ENCODE data around the gene CTBP2. TPM values are rescaled to one million over a fixed set of nuclear protein-coding genes. Genes with fewer than 3 reads are reported as not detected.
A peak's percentile ranks its signal among the peaks of the same experiment; 100 is the strongest.
"Not testable (repeated sequence)": the region's sequence is repeated elsewhere in the genome, so short reads cannot be mapped to it uniquely, and the experiment has no call there.

CTBP2 gene
- total and polyA plus RNA-seq, 8 donors, result 21.4 to 60.8 (median 31.1) TPM

DNA sequence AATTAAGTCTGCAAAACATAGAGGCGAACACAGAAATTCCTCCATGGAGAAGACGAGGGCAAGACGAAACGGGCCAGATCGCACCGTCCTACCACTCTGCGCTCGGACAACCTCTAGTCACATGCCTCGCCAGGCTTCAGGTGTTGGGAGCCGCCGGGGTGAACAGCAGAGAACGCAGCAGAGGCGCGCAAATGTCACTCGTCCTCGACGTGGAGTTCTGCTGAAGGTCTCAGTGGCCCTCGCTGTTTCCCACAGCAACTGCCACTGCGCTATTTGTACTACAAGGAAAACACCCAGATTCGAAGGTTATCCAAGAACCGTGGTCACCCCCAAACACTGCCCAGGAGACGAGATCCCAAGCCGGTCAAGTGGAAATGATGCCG, 9.2 kb downstream of the CTBP2 start:
- Histone ChIP-seq H3K27ac (peak overlapping the region; percentile 73 to 95 (median 82)), H3K4me1 (peaks cover 77 to 96% (median 89%) of the 10 kb centered on the region in 3 donors)
- no peak for FAIRE-seq

DNA sequence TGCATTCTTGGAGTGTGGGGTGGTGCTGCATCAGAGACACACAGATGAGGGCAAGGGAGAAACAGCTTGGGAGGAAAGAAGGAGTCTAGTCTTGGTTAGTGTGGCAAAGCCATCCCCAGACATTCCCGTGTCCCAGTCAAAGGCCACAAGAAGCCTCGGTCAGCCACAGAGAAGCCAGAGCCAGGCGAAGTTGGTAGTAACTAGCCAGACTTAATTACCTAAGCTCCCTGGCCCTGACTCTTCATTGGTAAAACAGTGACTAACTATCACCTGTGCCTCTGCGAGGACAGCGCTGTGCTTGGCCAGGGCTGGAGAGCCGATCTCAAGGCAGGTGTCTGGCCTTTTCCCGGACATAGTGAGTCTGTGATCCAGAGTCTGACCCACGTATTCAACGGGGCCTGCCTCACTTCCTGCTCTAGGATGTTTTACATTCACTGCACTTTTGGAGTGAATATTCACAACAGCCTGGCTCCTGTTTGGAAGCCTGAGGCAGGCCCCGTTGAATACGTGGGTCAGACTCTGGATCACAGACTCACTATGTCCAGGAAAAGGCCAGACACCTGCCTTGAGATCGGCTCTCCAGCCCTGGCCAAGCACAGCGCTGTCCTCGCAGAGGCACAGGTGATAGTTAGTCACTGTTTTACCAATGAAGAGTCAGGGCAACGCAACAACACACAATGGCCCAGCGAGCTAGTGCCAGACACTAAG, 9.8 kb downstream of the CTBP2 start:
- DNase-seq; H3K36me3 ChIP-seq; H3K9me3 ChIP-seq; intact Hi-C loops (cut with DNase I); H3K27me3 ChIP-seq; FAIRE-seq; H3K4me3 ChIP-seq: not testable (repeated sequence)
- Histone ChIP-seq H3K27ac (peak overlapping the region; percentile 49 to 95 (median 78)), H3K4me1 (peaks cover 72 to 90% (median 89%) of the 10 kb centered on the region in 3 donors)
- 27 to 29% methylated on average over 15 to 16 of the region's 16 CpGs for WGBS, 2 donors
- peak in 3 of 4 donors; percentile 0 to 11 (median 2) for ATAC-seq

More for the DNA sequence above, 9.2 kb downstream of the CTBP2 start:
- no peaks in the 10 kb centered on the region for H3K9me3 ChIP-seq
- no peaks in the 10 kb centered on the region for H3K36me3 ChIP-seq
- intact Hi-C loops (cut with DNase I), result no loop called here
- H3K4me3 ChIP-seq, result no peak overlapping the region
- ATAC-seq, result no peak
- H3K27me3 ChIP-seq, result no peaks in the 10 kb centered on the region
- no peak for DNase-seq
- TF ChIP-seq, protein P1, sequence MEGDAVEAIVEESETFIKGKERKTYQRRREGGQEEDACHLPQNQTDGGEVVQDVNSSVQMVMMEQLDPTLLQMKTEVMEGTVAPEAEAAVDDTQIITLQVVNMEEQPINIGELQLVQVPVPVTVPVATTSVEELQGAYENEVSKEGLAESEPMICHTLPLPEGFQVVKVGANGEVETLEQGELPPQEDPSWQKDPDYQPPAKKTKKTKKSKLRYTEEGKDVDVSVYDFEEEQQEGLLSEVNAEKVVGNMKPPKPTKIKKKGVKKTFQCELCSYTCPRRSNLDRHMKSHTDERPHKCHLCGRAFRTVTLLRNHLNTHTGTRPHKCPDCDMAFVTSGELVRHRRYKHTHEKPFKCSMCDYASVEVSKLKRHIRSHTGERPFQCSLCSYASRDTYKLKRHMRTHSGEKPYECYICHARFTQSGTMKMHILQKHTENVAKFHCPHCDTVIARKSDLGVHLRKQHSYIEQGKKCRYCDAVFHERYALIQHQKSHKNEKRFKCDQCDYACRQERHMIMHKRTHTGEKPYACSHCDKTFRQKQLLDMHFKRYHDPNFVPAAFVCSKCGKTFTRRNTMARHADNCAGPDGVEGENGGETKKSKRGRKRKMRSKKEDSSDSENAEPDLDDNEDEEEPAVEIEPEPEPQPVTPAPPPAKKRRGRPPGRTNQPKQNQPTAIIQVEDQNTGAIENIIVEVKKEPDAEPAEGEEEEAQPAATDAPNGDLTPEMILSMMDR (IDR thresholded peaks at IDR 0.05), result no peak
- WGBS, 2 donors, result 91 to 92% methylated on average over 24 of the region's 24 CpGs

DNA sequence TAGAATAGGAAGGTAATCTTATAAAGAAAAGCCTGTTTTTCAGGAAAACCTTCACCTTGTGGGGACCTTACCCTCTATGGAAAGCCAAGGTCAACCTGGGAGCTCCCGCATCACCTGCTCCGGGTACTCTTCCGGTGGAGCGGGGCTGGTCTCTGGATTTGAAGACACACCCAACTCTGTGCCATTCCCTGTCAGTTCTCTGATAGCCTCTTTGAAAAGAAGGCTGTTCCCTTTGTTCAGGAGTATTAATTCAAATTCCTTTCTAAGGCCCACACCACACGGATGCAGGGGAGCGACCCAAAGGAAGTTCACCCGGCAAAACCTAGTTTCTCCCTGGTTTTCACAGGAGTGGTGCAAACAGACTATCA, 10.7 kb downstream of the CTBP2 start:
- FAIRE-seq (no peak), ATAC-seq (no peak), DNase-seq (no peak)
- TF ChIP-seq, protein P1 (IDR thresholded peaks at IDR 0.05), result no peak
- no peaks in the 10 kb centered on the region for H3K27me3 ChIP-seq
- WGBS, 2 donors, result 52 to 54% methylated on average over 7 of the region's 7 CpGs
- H3K9me3 ChIP-seq, result no peaks in the 10 kb centered on the region
- peak overlapping the region; percentile 49 to 95 (median 78) for H3K27ac ChIP-seq
- H3K4me3 ChIP-seq, result no peak overlapping the region
- no peaks in the 10 kb centered on the region for H3K36me3 ChIP-seq
- intact Hi-C loops (cut with DNase I), result no loop called here
- peaks cover 74 to 90% (median 88%) of the 10 kb centered on the region in 3 donors for H3K4me1 ChIP-seq

DNA sequence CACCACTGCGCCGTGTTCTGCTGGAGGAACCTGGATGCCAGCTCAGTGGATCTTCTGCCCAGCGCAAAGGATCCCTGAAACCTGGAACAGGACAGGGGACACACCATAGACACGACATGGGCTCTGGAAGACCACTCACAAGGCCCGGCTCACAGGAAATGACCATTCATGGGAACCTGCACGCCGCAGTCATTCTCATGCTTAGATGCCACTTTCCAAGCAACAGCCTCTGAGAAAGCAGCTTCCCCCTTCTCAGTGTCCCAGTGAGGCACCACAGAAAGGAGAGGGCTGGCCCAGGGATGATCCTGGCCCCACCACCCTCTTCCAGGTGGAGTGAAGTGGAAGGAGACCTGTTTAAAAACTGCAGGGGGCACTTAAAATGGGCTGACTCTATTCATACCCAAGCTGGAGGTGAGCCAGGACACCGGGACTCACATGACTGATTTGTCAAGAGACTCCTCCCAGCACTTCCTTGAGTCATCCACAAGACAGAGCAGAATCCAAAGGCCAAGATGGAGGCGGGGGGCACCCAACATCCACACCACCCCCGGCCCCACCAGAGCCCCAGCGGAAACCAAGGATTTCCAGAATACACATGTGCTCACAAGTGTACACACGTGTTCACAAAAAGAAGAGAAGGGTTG, 11.2 kb downstream of the CTBP2 start:
- no peak for FAIRE-seq
- Histone ChIP-seq H3K27me3 (no peaks in the 10 kb centered on the region), H3K4me1 (peaks cover 74 to 89% (median 88%) of the 10 kb centered on the region in 3 donors), H3K27ac (peak overlapping the region; percentile 1 to 95 (median 68)), H3K36me3 (no peaks in the 10 kb centered on the region), H3K4me3 (no peak overlapping the region), H3K9me3 (no peaks in the 10 kb centered on the region)
- 79 to 82% methylated on average over 12 of the region's 12 CpGs for WGBS, 2 donors
- DNase-seq, result peak in 1 of 6 donors; percentile 63
- intact Hi-C loops (cut with DNase I), result no loop called here
- ATAC-seq, result no peak
- TF ChIP-seq, protein P1 (IDR thresholded peaks at IDR 0.05), result no peak

DNA sequence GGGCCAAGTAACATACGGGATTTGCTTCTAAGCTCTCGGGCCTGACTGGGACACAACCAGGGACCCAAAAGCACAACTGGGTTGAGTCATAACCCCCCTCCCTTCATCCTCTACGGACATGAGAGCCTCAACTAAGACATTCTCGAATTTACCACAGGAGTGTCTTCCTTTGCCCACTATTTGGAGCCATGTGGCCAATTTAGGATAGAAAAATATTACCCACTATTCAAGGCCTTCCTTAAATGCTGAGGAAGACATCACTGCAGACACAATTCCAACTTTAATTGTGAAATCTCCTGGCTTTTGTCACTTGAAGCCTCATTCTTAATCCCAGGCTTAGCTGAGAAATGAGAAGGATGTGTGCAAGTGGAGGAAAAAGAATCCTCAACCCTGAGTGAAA, 11.8 kb downstream of the CTBP2 start:
- peaks cover 74 to 88% (median 86%) of the 10 kb centered on the region in 3 donors for H3K4me1 ChIP-seq
- intact Hi-C loops (cut with DNase I), result no loop called here
- H3K27ac ChIP-seq, result peak overlapping the region; percentile 46 to 95 (median 60)

More for the DNA sequence above, 11.8 kb downstream of the CTBP2 start:
- TF ChIP-seq, protein P1 (IDR thresholded peaks at IDR 0.05), result no peak
- WGBS, 2 donors, result 54 to 64% methylated on average over 4 of the region's 4 CpGs
- ATAC-seq (no peak), FAIRE-seq (no peak), DNase-seq (no peak)
- H3K36me3 ChIP-seq, result no peaks in the 10 kb centered on the region
- no peaks in the 10 kb centered on the region for H3K9me3 ChIP-seq
- no peaks in the 10 kb centered on the region for H3K27me3 ChIP-seq
- H3K4me3 ChIP-seq, result no peak overlapping the region
